Nephron (organoid): ENCODE measurements around the gene MLLT6.
A peak's percentile ranks its signal among the peaks of the same experiment; 100 is the strongest.

Experiments used
- H3K27ac Mint-ChIP-seq, 3 experiments: 2 replicates each; pipeline ENCODE4 v1.8.0; 2020; ENCODE audit warnings: mixed read lengths in 3 of 3, mild to moderate bottlenecking in 2 of 3, moderate library complexity in 1 of 3
- H3K27me3 Mint-ChIP-seq: 2 replicates; pipeline ENCODE4 v1.8.0; 2021; ENCODE audit warnings: low read depth, mild to moderate bottlenecking, moderate library complexity, mixed read lengths
- H3K36me3 Mint-ChIP-seq: 2 replicates; pipeline ENCODE4 v1.8.0; 2020; ENCODE audit warnings: low read depth, mixed read lengths
- H3K4me1 Mint-ChIP-seq: 2 replicates; pipeline ENCODE4 v1.8.0; 2020; ENCODE audit warnings: mixed read lengths
- H3K4me3 Mint-ChIP-seq, 3 experiments: 2 replicates each; pipeline ENCODE4 v1.8.0; 2020; ENCODE audit warnings: mild to moderate bottlenecking in 3 of 3, mixed read lengths in 3 of 3, moderate library complexity in 2 of 3
- H3K9me3 Mint-ChIP-seq: 2 replicates; pipeline ENCODE4 v1.8.0; 2020; ENCODE audit warnings: mixed read lengths
- CTCF ChIP-seq, 3 experiments: fragments of 200-600 bp; sonication (generic); IDR thresholded peaks; one replicate each; pipeline ENCODE4 v1.5.0; 2021; ENCODE audit warnings: antibody characterized with exemption in 3 of 3; ENCODE audit not compliant: unreplicated experiment in 3 of 3

Gene MLLT6

GRCh38 chr17:38731526-38732294 is 26.6 kb downstream of the MLLT6 start:
- Mint-ChIP-seq H3K27me3 (no peaks in the 10 kb centered on the region), H3K4me1 (peaks cover 64% of the 10 kb centered on the region), H3K4me3 (peak overlapping the region; percentile 87 to 94 (median 91)), H3K27ac (peak overlapping the region; percentile 59 to 91 (median 84)), H3K36me3 (peaks cover 34% of the 10 kb centered on the region), H3K9me3 (no peaks in the 10 kb centered on the region)
- no peak for TF ChIP-seq CTCF (IDR thresholded peaks at IDR 0.05; ENCODE audit: unreplicated experiment in 3 of 3)

GRCh38 chr17:38732376-38733281 is 27.6 kb downstream of the MLLT6 start:
- Mint-ChIP-seq H3K4me1 (peaks cover 64% of the 10 kb centered on the region), H3K27me3 (no peaks in the 10 kb centered on the region), H3K36me3 (peaks cover 34% of the 10 kb centered on the region), H3K4me3 (peak overlapping the region; percentile 54 to 94 (median 91)), H3K9me3 (no peaks in the 10 kb centered on the region), H3K27ac (peak overlapping the region; percentile 39 to 84 (median 71))
- no peak for TF ChIP-seq CTCF (IDR thresholded peaks at IDR 0.05; ENCODE audit: unreplicated experiment in 3 of 3)

- Mint-ChIP-seq H3K36me3 (peaks cover 33% of the 10 kb centered on the region), H3K4me3 (no peak overlapping the region), H3K9me3 (no peaks in the 10 kb centered on the region), H3K27me3 (no peaks in the 10 kb centered on the region), H3K27ac (peak overlapping the region in 2 of 3 experiments; percentile 50 to 73), H3K4me1 (peaks cover 57% of the 10 kb centered on the region)
- peak in 1 of 3 experiments; percentile 14 for TF ChIP-seq CTCF (IDR thresholded peaks at IDR 0.05; ENCODE audit: unreplicated experiment in 3 of 3)
These were observed 28.4 kb downstream of the MLLT6 start for GRCh38 chr17:38733282-38733981.

GRCh38 chr17:38733982-38734973 is 29.2 kb downstream of the MLLT6 start:
- peak in 1 of 3 experiments; percentile 23 for TF ChIP-seq CTCF (IDR thresholded peaks at IDR 0.05; ENCODE audit: unreplicated experiment in 3 of 3)
- Mint-ChIP-seq H3K4me3 (peak overlapping the region in 1 of 3 experiments; percentile 22), H3K27me3 (no peaks in the 10 kb centered on the region), H3K27ac (peak overlapping the region; percentile 38 to 73 (median 50)), H3K4me1 (peaks cover 54% of the 10 kb centered on the region), H3K36me3 (peaks cover 38% of the 10 kb centered on the region), H3K9me3 (no peaks in the 10 kb centered on the region)
